A549 (cell line): Measurements from ENCODE around the gene LITAFD.

Source experiments
- CBX2 ChIP-seq: fragments of 200-600 bp; sonication (generic); IDR thresholded peaks from 2 replicates; pipeline ENCODE4 v1.6.1; 2016; ENCODE audit warnings: low read depth, mild to moderate bottlenecking, borderline replicate concordance
- HES2 ChIP-seq: fragments of >200 bp; sonication (Bioruptor Twin); formaldehyde crosslinking; IDR thresholded peaks from 2 replicates; pipeline ENCODE4 v1.6.1; 2016
- MAZ ChIP-seq: fragments of 150-350 bp; IDR thresholded peaks from 2 replicates; pipeline ENCODE4 v1.6.1; 2014; ENCODE audit warnings: antibody characterized with exemption, low read depth, low read length, borderline replicate concordance
- POLR2A ChIP-seq: IDR thresholded peaks from 2 replicates; pipeline ENCODE4 v1.6.1; 2012; ENCODE audit warnings: mild to moderate bottlenecking, low read length
- RNF2 ChIP-seq: fragments of 200-600 bp; sonication (generic); IDR thresholded peaks from 2 replicates; pipeline ENCODE4 v1.6.1; 2016; ENCODE audit warnings: low read depth, mild to moderate bottlenecking, antibody characterized with exemption, moderate library complexity, borderline replicate concordance
- TF ChIP-seq, protein P1 (sequence below): fragments of >200 bp; sonication (Bioruptor Twin); formaldehyde crosslinking; IDR thresholded peaks from 3 replicates; pipeline ENCODE4 v1.5.1; 2016
- TF ChIP-seq, protein P2 (sequence below): fragments of 200-600 bp; sonication (generic); IDR thresholded peaks from 2 replicates; pipeline ENCODE4 v1.6.1; 2016; ENCODE audit warnings: antibody characterized with exemption, mild to moderate bottlenecking, moderate library complexity

- TF ChIP-seq, protein P1, sequence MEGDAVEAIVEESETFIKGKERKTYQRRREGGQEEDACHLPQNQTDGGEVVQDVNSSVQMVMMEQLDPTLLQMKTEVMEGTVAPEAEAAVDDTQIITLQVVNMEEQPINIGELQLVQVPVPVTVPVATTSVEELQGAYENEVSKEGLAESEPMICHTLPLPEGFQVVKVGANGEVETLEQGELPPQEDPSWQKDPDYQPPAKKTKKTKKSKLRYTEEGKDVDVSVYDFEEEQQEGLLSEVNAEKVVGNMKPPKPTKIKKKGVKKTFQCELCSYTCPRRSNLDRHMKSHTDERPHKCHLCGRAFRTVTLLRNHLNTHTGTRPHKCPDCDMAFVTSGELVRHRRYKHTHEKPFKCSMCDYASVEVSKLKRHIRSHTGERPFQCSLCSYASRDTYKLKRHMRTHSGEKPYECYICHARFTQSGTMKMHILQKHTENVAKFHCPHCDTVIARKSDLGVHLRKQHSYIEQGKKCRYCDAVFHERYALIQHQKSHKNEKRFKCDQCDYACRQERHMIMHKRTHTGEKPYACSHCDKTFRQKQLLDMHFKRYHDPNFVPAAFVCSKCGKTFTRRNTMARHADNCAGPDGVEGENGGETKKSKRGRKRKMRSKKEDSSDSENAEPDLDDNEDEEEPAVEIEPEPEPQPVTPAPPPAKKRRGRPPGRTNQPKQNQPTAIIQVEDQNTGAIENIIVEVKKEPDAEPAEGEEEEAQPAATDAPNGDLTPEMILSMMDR, result no peak
- TF ChIP-seq HES2 (no peak), MAZ (no peak), CBX2 (no peak), RNF2 (no peak), POLR2A (no peak)
- TF ChIP-seq, protein P2, sequence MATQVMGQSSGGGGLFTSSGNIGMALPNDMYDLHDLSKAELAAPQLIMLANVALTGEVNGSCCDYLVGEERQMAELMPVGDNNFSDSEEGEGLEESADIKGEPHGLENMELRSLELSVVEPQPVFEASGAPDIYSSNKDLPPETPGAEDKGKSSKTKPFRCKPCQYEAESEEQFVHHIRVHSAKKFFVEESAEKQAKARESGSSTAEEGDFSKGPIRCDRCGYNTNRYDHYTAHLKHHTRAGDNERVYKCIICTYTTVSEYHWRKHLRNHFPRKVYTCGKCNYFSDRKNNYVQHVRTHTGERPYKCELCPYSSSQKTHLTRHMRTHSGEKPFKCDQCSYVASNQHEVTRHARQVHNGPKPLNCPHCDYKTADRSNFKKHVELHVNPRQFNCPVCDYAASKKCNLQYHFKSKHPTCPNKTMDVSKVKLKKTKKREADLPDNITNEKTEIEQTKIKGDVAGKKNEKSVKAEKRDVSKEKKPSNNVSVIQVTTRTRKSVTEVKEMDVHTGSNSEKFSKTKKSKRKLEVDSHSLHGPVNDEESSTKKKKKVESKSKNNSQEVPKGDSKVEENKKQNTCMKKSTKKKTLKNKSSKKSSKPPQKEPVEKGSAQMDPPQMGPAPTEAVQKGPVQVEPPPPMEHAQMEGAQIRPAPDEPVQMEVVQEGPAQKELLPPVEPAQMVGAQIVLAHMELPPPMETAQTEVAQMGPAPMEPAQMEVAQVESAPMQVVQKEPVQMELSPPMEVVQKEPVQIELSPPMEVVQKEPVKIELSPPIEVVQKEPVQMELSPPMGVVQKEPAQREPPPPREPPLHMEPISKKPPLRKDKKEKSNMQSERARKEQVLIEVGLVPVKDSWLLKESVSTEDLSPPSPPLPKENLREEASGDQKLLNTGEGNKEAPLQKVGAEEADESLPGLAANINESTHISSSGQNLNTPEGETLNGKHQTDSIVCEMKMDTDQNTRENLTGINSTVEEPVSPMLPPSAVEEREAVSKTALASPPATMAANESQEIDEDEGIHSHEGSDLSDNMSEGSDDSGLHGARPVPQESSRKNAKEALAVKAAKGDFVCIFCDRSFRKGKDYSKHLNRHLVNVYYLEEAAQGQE, result no peak
Observed at GRCh38 chr16:8894736-8895334, 12.7 kb downstream of the LITAFD start.
